ENCODE measurements around the gene EVA1C. TPM values are rescaled to one million over a fixed set of nuclear protein-coding genes. Genes with fewer than 3 reads are reported as not detected.
"Not testable (repeated sequence)": the region's sequence is repeated elsewhere in the genome, so short reads cannot be mapped to it uniquely, and the experiment has no call there.

Gene EVA1C
- total RNA-seq, 1 donor from 2014 or later, result 0.92 TPM

- no peak for DNase-seq (ENCODE audit: low read depth)
- H3K4me3 ChIP-seq (ENCODE audit: low read depth, low read length), result no peak overlapping the region
- TF ChIP-seq CTCF (conservative IDR thresholded peaks at IDR 0.05; ENCODE audit: low read depth, low read length), result no peak
These were observed 125.0 kb downstream of the EVA1C start for GRCh38 chr21:32537569-32537881.

GRCh38 chr21:32538147-32538792, 125.8 kb downstream of the EVA1C start:
- TF ChIP-seq CTCF (conservative IDR thresholded peaks at IDR 0.05; ENCODE audit: low read depth, low read length), result no peak
- no peak overlapping the region for H3K4me3 ChIP-seq (ENCODE audit: low read depth, low read length)
- DNase-seq (ENCODE audit: low read depth), result no peak

GRCh38 chr21:32539378-32539777, 126.9 kb downstream of the EVA1C start:
- TF ChIP-seq CTCF (conservative IDR thresholded peaks at IDR 0.05; ENCODE audit: low read depth, low read length), result no peak
- DNase-seq (ENCODE audit: low read depth), result no peak
- H3K4me3 ChIP-seq (ENCODE audit: low read depth, low read length), result no peak overlapping the region

DNA sequence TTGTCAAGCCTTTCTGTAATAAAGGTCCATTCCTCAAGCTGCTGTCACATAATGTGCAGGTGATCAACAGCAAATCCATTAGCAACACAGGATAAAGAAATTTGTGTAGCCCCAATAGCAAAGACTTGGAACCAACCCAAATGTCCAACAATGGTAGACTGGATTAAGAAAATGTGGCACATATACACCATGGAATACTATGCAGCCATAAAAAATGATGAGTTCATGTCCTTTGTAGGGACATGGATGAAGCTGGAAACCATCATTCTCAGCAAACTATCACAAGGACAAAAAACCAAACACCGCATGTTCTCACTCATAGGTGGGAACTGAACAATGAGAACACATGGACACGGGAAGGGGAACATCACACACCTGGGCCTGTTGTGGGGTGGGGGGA, 130.6 kb downstream of the EVA1C start:
- DNase-seq (ENCODE audit: low read depth); H3K4me3 ChIP-seq (ENCODE audit: low read depth, low read length): not testable (repeated sequence)

- no peak for DNase-seq (ENCODE audit: low read depth)
- no peak overlapping the region for H3K4me3 ChIP-seq (ENCODE audit: low read depth, low read length)
- TF ChIP-seq CTCF (conservative IDR thresholded peaks at IDR 0.05; ENCODE audit: low read depth, low read length), result no peak
These were observed 131.5 kb downstream of the EVA1C start for GRCh38 chr21:32543975-32544374.

DNA sequence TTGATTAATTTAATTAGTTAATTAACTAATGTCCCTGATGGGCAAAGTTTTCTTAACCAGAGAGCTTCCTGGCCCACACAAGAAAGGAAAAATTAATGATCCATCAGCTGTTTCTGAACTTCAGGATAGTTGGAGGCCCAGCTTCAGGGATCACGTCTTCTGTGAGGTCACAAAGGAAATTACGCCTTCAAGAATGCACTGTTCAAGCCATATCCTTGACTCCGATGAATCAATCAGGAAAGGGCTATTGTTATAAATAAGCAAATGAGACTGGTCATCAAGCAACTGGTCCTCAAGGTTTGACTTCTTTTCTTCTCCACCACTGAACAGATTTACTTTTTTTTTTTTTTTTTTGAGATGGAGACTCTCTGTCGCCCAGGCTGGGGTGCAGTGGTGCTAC, 132.2 kb downstream of the EVA1C start:
- no peak for DNase-seq (ENCODE audit: low read depth)
- no peak for TF ChIP-seq CTCF (conservative IDR thresholded peaks at IDR 0.05; ENCODE audit: low read depth, low read length)
- no peak overlapping the region for H3K4me3 ChIP-seq (ENCODE audit: low read depth, low read length)

- DNase-seq (ENCODE audit: low read depth), result no peak
- TF ChIP-seq CTCF (conservative IDR thresholded peaks at IDR 0.05; ENCODE audit: low read depth, low read length), result no peak
- H3K4me3 ChIP-seq (ENCODE audit: low read depth, low read length), result no peak overlapping the region
These were observed 133.5 kb downstream of the EVA1C start for GRCh38 chr21:32545948-32546441.

All from epithelial cell of proximal tubule (primary cell).